GM12864 (cell line): ENCODE results near the gene HOXA11.

ENCODE experiments used
- DNase-seq: peaks from one replicate; pipeline ENCODE4 v3.0.0-alpha.2; 2011; ENCODE audit warnings: low read depth
- H3K4me3 ChIP-seq: 2 replicates; pipeline ENCODE4 v1.5.1; 2011; ENCODE audit warnings: mild to moderate bottlenecking, low read depth, low read length, control low read depth
- TF ChIP-seq, protein P1 (sequence below): IDR thresholded peaks from 2 replicates; pipeline ENCODE4 v1.5.1; 2011; ENCODE audit warnings: low read depth, mild to moderate bottlenecking, moderate library complexity, low read length, control low read depth, inconsistent platforms; ENCODE audit errors: missing control alignments

HOXA11 gene

DNA sequence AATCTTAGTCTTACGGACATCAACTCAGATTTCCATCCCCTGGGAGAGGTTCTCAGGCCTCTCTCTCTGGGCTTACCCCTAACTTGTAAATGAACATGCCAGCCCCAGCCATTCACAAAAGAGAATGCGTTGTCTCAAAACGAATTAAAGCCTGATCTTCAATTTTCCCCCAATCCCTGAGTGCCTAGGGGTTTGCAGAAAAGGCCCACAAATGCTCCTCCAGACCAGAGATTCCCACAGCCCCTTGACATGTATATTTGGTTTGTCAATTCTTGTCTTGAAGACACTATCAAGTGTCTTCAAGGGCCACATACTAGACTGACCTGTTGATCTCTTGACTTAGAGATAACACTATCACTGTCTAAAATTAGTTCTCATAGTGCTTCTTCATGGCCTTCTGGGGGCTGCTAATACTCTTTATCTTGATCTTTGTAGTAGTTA, 26.8 kb upstream of the HOXA11 start:
- TF ChIP-seq, protein P1, sequence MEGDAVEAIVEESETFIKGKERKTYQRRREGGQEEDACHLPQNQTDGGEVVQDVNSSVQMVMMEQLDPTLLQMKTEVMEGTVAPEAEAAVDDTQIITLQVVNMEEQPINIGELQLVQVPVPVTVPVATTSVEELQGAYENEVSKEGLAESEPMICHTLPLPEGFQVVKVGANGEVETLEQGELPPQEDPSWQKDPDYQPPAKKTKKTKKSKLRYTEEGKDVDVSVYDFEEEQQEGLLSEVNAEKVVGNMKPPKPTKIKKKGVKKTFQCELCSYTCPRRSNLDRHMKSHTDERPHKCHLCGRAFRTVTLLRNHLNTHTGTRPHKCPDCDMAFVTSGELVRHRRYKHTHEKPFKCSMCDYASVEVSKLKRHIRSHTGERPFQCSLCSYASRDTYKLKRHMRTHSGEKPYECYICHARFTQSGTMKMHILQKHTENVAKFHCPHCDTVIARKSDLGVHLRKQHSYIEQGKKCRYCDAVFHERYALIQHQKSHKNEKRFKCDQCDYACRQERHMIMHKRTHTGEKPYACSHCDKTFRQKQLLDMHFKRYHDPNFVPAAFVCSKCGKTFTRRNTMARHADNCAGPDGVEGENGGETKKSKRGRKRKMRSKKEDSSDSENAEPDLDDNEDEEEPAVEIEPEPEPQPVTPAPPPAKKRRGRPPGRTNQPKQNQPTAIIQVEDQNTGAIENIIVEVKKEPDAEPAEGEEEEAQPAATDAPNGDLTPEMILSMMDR: no peak
- no peak overlapping the region for H3K4me3 ChIP-seq

DNA sequence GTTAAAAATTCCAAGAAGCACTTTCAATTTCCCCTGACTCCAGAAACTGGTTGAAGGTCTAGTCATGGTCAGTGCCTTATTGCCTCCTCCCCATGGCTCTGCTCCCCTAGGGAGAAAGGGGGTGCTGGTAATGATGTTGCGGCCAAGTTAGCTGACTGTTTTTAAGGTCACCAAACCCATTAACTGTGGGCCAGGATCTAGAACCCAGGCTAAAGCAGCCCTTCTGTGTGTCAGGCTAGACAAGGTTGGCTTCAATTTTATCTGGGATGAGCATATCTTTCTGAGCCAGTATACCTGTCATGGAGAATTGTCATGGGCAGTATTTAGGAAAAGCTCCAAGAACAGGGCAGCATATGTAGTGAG, 26.0 kb upstream of the HOXA11 start:
- TF ChIP-seq, protein P1: no peak
- no peak for DNase-seq
- no peak overlapping the region for H3K4me3 ChIP-seq

More for the DNA sequence above, 26.8 kb upstream of the HOXA11 start:
- no peak for DNase-seq

DNA sequence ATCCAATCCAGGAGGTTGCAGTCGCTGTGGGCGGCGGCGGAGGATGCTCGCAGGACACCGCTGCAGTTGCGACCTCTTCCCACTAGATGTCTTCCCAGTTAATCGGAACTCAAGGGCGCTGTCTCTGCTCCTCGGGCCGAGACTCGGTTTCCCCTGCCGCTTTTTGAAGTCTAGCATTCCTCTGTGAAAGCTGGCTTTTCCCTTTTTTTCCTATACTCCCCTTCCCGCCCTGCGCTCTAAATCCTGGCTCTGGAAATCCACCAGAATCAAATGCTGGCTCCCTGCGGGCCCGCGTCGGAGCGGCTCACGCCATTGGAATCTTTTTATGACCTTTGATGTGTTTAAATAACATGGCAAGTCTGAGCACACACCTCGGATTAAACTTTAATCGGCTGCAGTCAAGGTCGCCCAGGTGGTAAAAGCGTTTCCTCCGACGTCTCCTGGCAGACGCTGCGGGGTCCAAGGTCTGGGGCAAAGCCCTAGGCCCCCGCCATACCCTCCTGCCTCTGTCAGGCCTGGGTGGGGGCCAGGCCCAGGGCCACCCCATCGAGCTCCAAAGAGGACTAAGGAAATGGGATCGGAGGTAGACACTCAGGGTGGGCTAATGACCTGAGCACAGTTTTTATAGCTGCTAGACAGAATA, 25.5 kb upstream of the HOXA11 start:
- no peak overlapping the region for H3K4me3 ChIP-seq
- TF ChIP-seq, protein P1: peak; percentile 92
- no peak for DNase-seq

DNA sequence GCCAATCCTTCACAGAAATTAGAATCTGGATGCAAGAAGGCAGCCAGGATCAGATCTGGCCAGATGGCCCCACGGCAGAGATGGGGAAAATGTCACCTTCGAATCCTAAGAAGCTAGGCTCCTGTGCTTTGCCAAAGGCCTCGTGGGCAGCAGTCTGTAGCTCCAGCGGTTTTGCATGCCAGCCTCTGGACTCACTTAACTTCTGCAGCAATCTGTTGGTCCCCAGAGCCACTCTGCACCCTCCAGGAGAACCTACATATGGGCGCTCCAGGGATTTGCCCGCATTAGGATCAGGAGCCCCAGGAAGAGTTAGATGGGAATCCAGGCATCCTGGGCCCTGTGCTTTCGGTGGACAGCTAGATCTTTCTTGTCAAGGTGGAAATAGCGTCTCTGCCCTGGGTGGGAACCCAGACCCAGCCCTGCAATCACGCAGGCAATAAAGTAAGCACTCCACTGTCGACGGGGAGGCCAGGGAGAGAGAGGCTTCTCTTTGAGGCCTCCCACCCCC, 25.0 kb upstream of the HOXA11 start:
- TF ChIP-seq, protein P1: no peak

DNA sequence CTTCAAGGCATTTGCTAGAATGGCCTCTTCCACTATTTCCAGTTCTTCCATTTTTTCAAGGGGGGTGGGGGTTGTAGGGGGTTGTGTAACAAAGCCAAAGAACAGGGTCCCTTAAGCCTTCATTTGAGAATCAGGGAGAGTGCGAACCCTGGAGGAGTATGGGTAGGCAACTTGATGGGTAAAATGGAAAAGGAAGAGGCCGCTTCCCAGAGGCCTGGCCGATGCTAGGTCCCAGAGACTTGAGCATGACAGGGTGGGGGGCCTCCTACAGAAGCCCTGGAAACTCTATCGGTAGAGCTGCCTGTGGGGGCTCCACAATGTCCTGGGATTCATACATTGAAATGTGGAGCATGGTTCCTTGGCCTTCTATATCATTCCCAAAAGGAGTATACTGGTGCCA, 24.0 kb upstream of the HOXA11 start:
- DNase-seq: no peak
- TF ChIP-seq, protein P1: no peak
- no peak overlapping the region for H3K4me3 ChIP-seq

More for the DNA sequence above, 25.0 kb upstream of the HOXA11 start:
- no peak for DNase-seq
- H3K4me3 ChIP-seq: no peak overlapping the region

DNA sequence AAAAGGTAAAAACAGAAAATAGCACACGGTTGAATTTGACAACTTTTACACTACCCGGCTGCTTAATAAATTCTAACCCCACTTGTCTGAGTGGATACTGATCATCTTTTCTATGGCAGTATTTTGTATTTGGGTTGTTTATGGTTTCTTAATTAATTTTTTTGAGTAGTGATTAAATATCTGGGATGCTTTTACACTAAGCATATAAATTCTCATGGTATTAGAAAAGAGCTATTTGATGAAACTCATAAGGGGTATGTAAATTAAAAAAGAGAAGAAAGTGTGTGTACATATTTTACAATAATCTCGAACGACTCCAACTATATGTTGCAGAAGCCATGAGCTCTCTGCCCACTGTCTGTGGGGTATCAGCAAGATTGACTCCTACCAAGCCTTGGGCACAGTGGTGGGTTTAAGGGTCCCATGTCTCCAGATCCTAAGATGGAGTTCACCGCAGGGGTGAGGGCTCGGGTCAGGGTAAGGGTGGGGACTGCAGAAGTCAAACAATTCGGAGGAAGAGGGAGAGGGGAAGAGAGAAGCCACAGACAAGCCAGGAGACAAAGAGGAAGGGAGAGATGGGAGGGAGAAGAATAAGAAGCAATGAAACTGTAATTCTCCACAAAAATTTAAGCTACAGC, 22.4 kb upstream of the HOXA11 start:
- H3K4me3 ChIP-seq: no peak overlapping the region
- TF ChIP-seq, protein P1: no peak
- no peak for DNase-seq
